H9 (cell line): Measurements from ENCODE around the gene WDR72. TPM values are rescaled to one million over a fixed set of nuclear protein-coding genes. Genes with fewer than 3 reads are reported as not detected.

Experiments
- DNase-seq: peaks from one replicate; pipeline ENCODE4 v3.0.0-alpha.2; 2017
- H2AFZ ChIP-seq: one replicate; pipeline ENCODE4 v1.6.1; 2013; ENCODE audit warnings: mild to moderate bottlenecking, low read length, control low read depth, moderate library complexity
- H2AK5ac ChIP-seq: 2 replicates; pipeline ENCODE4 v1.6.1; 2013; ENCODE audit warnings: low read length, control low read depth, mixed read lengths; ENCODE audit not compliant: insufficient read length
- H2BK120ac ChIP-seq: one replicate; pipeline ENCODE4 v1.6.1; 2013; ENCODE audit warnings: low read depth, mild to moderate bottlenecking, low read length, control low read depth, inconsistent platforms; ENCODE audit not compliant: poor library complexity, severe bottlenecking
- H2BK12ac ChIP-seq: 2 replicates; pipeline ENCODE4 v1.6.1; 2013; ENCODE audit warnings: low read length, control low read depth, mixed read lengths, low read depth; ENCODE audit not compliant: insufficient read length
- H2BK15ac ChIP-seq: 2 replicates; pipeline ENCODE4 v1.6.1; 2013; ENCODE audit warnings: low read depth, low read length, control low read depth
- H2BK20ac ChIP-seq: one replicate; pipeline ENCODE4 v1.6.1; 2013; ENCODE audit warnings: low read depth, mild to moderate bottlenecking, low read length, control low read depth, inconsistent platforms; ENCODE audit not compliant: poor library complexity, severe bottlenecking
- H2BK5ac ChIP-seq: 2 replicates; pipeline ENCODE4 v1.6.1; 2013; ENCODE audit warnings: low read length, control low read depth, mixed read lengths; ENCODE audit not compliant: insufficient read length
- H3K14ac ChIP-seq: 2 replicates; pipeline ENCODE4 v1.6.1; 2013; ENCODE audit warnings: low read length, control low read depth; ENCODE audit not compliant: insufficient read depth
- H3K18ac ChIP-seq: 2 replicates; pipeline ENCODE4 v1.6.1; 2013; ENCODE audit warnings: low read depth, mild to moderate bottlenecking, mixed read lengths, low read length, control low read depth; ENCODE audit not compliant: insufficient read length
- H3K23ac ChIP-seq: 2 replicates; pipeline ENCODE4 v1.6.1; 2013; ENCODE audit warnings: low read length, control low read depth, mixed read lengths, low read depth; ENCODE audit not compliant: insufficient read length
- H3K23me2 ChIP-seq: 2 replicates; pipeline ENCODE4 v1.6.1; 2013; ENCODE audit warnings: low read depth, mild to moderate bottlenecking, mixed read lengths, low read length, control low read depth; ENCODE audit not compliant: insufficient read length, poor library complexity, severe bottlenecking
- H3K27ac ChIP-seq: 2 replicates; pipeline ENCODE4 v1.5.1; 2013; ENCODE audit warnings: low read length, control low read depth, mixed read lengths, low read depth; ENCODE audit not compliant: insufficient read length
- H3K27me3 ChIP-seq: 2 replicates; pipeline ENCODE4 v1.6.1; 2013; ENCODE audit warnings: low read length, control low read depth, inconsistent platforms; ENCODE audit not compliant: insufficient read depth
- H3K4ac ChIP-seq: 2 replicates; pipeline ENCODE4 v1.6.1; 2013; ENCODE audit warnings: low read depth, mild to moderate bottlenecking, control low read depth, inconsistent platforms, low read length, moderate library complexity
- H3K4me1 ChIP-seq: 2 replicates; pipeline ENCODE4 v1.6.1; 2013; ENCODE audit warnings: low read length, control low read depth, inconsistent platforms; ENCODE audit not compliant: insufficient read depth
- H3K4me2 ChIP-seq: 2 replicates; pipeline ENCODE4 v1.6.1; 2013; ENCODE audit warnings: low read length, control low read depth, mixed read lengths; ENCODE audit not compliant: insufficient read length, insufficient read depth
- H3K56ac ChIP-seq: 2 replicates; pipeline ENCODE4 v1.6.1; 2013; ENCODE audit warnings: low read depth, mild to moderate bottlenecking, mixed read lengths, low read length, control low read depth; ENCODE audit not compliant: insufficient read length
- H3K79me1 ChIP-seq: 2 replicates; pipeline ENCODE4 v1.6.1; 2013; ENCODE audit warnings: low read depth, mild to moderate bottlenecking, moderate library complexity, low read length, control low read depth, inconsistent platforms; ENCODE audit not compliant: insufficient read depth, poor library complexity, severe bottlenecking
- H3K79me2 ChIP-seq: 2 replicates; pipeline ENCODE4 v1.6.1; 2013; ENCODE audit warnings: low read length, control low read depth, inconsistent platforms; ENCODE audit not compliant: insufficient read depth
- H3K9ac ChIP-seq: 2 replicates; pipeline ENCODE4 v1.6.1; 2013; ENCODE audit warnings: low read length, control low read depth, mixed read lengths; ENCODE audit not compliant: insufficient read length; ENCODE audit errors: extremely low read depth
- H3K9me3 ChIP-seq: one replicate; pipeline ENCODE4 v1.6.1; 2013; ENCODE audit warnings: low read depth, low read length, inconsistent platforms; ENCODE audit not compliant: control insufficient read depth
- H3T11ph ChIP-seq: one replicate; pipeline ENCODE4 v1.6.1; 2013; ENCODE audit warnings: mild to moderate bottlenecking, low read length, control low read depth, inconsistent platforms
- H4K20me1 ChIP-seq: one replicate; pipeline ENCODE4 v1.6.1; 2013; ENCODE audit not compliant: control insufficient read depth, insufficient read length, insufficient read depth
- H4K5ac ChIP-seq: 2 replicates; pipeline ENCODE4 v1.6.1; 2013; ENCODE audit warnings: low read depth, mild to moderate bottlenecking, mixed read lengths, low read length, control low read depth; ENCODE audit not compliant: insufficient read length
- H4K8ac ChIP-seq: replicated peaks from 2 replicates; pipeline ENCODE4 v1.6.1; 2013; ENCODE audit warnings: low read length, control low read depth, mixed read lengths, low read depth; ENCODE audit not compliant: insufficient read length
- H4K91ac ChIP-seq: 2 replicates; pipeline ENCODE4 v1.6.1; 2013; ENCODE audit warnings: low read depth, mild to moderate bottlenecking, moderate library complexity, mixed read lengths, low read length, control low read depth; ENCODE audit not compliant: insufficient read length
- H3K27ac Mint-ChIP-seq, 3 experiments: 2 replicates in 2 of 3; 3 replicates in 1 of 3; pipeline ENCODE4 v1.8.0; 2020 to 2021; ENCODE audit warnings: mixed read lengths in 3 of 3, mild to moderate bottlenecking in 1 of 3, moderate library complexity in 1 of 3
- H3K27me3 Mint-ChIP-seq: 2 replicates; pipeline ENCODE4 v1.8.0; 2021; ENCODE audit warnings: low read depth, mild to moderate bottlenecking, moderate library complexity, mixed read lengths
- H3K36me3 Mint-ChIP-seq, 3 experiments: 2 replicates in 2 of 3; 3 replicates in 1 of 3; pipeline ENCODE4 v1.8.0; 2020 to 2021; ENCODE audit warnings: low read depth in 3 of 3, mixed read lengths in 3 of 3; ENCODE audit not compliant: insufficient read depth in 1 of 3
- H3K4me1 Mint-ChIP-seq, 2 experiments: 2 replicates each; pipeline ENCODE4 v1.8.0; 2020; ENCODE audit warnings: mixed read lengths in 2 of 2
- H3K4me3 Mint-ChIP-seq, 2 experiments: 2 replicates in 1 of 2; 3 replicates in 1 of 2; pipeline ENCODE4 v1.8.0; 2020 to 2021; ENCODE audit warnings: mild to moderate bottlenecking in 2 of 2, mixed read lengths in 2 of 2, moderate library complexity in 1 of 2
- H3K9me3 Mint-ChIP-seq, 2 experiments: 2 replicates in 1 of 2; 3 replicates in 1 of 2; pipeline ENCODE4 v1.8.0; 2020; ENCODE audit warnings: mild to moderate bottlenecking in 2 of 2, mixed read lengths in 2 of 2, moderate library complexity in 1 of 2
- CTCF ChIP-seq: fragments of 200-600 bp; sonication (generic); conservative IDR thresholded peaks from 3 replicates; pipeline ENCODE4 v1.8.0; 2021; ENCODE audit warnings: antibody characterized with exemption, mild to moderate bottlenecking
- WGBS: extraction: QIAGEN DNeasy Blood & Tissue Kit; methylation state at CpG from one replicate; pipeline ENCODE4 v1.1.7; 2013; ENCODE audit warnings: missing lambda C conversion rate, low lambda C conversion rate, mixed read lengths; ENCODE audit not compliant: insufficient read length; ENCODE audit errors: extremely low coverage; 5-methylcytosine and 5-hydroxymethylcytosine counted together
- total RNA-seq: library from RNA; stranded (reverse); gene quantifications from 2 replicates; pipeline ENCODE4 v1.2.1, GENCODE V29; 2021

Gene WDR72
- total RNA-seq, 1 experiment from 2014 or later, result 2.9 TPM

GRCh38 chr15:53681056-53681455 is 78.4 kb downstream of the WDR72 start:
- Histone ChIP-seq H2BK15ac (no peak overlapping the region), H3K56ac (no peak overlapping the region), H3K79me2 (no peaks in the 10 kb centered on the region), H3T11ph (no peak overlapping the region), H3K4me1 (no peaks in the 10 kb centered on the region), H4K5ac (no peak overlapping the region), H2BK5ac (no peak overlapping the region), H4K8ac (no peak overlapping the region), H2AK5ac (no peak overlapping the region), H4K20me1 (no peaks in the 10 kb centered on the region), H2BK12ac (no peak overlapping the region), H2AFZ (no peak overlapping the region), H3K23ac (no peak overlapping the region), H3K23me2 (no peaks in the 10 kb centered on the region), H3K18ac (no peak overlapping the region), H2BK120ac (no peak overlapping the region), H3K14ac (no peak overlapping the region), H3K79me1 (no peaks in the 10 kb centered on the region), H3K4ac (no peak overlapping the region), H3K9ac (no peak overlapping the region), H4K91ac (no peak overlapping the region), H3K4me2 (no peak overlapping the region), H3K9me3 (no peaks in the 10 kb centered on the region), H3K27me3 (no peaks in the 10 kb centered on the region), H2BK20ac (no peak overlapping the region), H3K27ac (no peak overlapping the region)
- no CpG with 5 or more reads among the region's 5 CpGs for WGBS
- no peak for DNase-seq
- no peak for TF ChIP-seq CTCF
- Mint-ChIP-seq H3K27me3 (no peaks in the 10 kb centered on the region; the same call in 1 of the 2 replicates), H3K4me3 (no peak overlapping the region), H3K27ac (no peak overlapping the region), H3K4me1 (peaks cover 8% of the 10 kb centered on the region in 2 experiments), H3K36me3 (0 out of 7 replicates have a peak, but pooled peaks cover 0 to 1% (median 0%) of the 10 kb centered on the region in 3 experiments), H3K9me3 (peaks cover 0 to 2% of the 10 kb centered on the region in 2 experiments; a peak in 3 of 5 replicates)
